Measurements from ENCODE around the gene TNFSF13. TPM values are rescaled to one million over a fixed set of nuclear protein-coding genes. Genes with fewer than 3 reads are reported as not detected.

The TNFSF13 gene
- total and polyA plus RNA-seq, 7 donors: 15.6 to 108 (median 21.0) TPM

DNA sequence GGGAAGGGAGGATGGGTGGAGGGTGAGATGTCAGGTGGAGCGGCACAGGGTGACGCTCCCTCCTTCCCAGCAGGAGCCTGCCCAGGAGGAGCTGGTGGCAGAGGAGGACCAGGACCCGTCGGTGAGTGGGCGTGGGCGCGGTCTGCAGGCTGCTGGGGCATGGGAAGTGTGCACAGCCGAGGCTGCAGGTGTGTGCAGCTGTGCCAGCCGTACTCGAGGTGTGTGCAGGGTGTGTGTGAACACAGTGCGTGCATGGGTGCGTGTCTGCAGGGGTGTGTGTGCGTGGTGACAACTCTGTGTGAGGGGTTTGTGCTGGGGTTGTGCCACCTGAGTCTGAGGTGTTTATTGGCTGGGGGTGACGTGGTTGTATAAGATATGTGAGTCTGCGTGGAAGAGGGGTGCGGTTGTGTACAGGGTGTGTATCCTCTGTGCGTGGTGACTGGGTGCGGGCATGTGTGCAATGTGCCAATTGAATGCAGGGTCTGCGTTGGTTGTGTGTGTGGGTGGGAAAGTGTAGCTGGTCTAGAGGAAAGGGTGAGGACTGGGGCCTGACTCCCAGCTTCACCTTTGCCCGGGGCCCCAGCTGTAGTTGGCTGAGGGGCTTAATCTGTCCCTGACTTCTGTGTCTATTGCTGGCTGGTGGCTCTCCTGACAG lies 9.0 kb upstream of the TNFSF13 start:
- peak; percentile 66 for DNase-seq

DNA sequence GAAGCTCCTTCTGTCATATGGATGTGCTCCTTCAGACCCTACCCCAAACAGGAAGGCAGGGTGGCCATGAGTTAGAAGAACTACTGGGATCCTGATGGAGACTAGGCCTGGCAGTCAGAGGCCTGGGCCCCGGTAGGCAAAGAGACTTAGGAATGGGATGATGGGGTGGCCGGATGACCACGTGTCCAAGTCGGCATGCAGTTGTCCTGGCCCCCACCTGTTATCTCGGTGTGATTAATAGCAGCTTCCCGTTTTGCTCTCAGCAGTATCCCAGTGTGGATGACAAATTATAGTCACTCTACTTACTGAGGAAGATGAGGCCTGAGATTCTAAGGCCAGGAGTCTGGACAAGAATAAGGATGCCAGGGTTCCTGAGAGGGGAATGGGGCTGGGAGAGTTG lies 8.2 kb upstream of the TNFSF13 start:
- peaks cover 0 to 21% (median 19%) of the 10 kb centered on the region in 4 donors for H3K4me1 ChIP-seq
- no peaks in the 10 kb centered on the region for H3K27me3 ChIP-seq
- TF ChIP-seq EP300 (IDR thresholded peaks at IDR 0.05): no peak
- TF ChIP-seq POLR2AphosphoS5 (IDR thresholded peaks at IDR 0.05): no peak
- TF ChIP-seq, protein P1, sequence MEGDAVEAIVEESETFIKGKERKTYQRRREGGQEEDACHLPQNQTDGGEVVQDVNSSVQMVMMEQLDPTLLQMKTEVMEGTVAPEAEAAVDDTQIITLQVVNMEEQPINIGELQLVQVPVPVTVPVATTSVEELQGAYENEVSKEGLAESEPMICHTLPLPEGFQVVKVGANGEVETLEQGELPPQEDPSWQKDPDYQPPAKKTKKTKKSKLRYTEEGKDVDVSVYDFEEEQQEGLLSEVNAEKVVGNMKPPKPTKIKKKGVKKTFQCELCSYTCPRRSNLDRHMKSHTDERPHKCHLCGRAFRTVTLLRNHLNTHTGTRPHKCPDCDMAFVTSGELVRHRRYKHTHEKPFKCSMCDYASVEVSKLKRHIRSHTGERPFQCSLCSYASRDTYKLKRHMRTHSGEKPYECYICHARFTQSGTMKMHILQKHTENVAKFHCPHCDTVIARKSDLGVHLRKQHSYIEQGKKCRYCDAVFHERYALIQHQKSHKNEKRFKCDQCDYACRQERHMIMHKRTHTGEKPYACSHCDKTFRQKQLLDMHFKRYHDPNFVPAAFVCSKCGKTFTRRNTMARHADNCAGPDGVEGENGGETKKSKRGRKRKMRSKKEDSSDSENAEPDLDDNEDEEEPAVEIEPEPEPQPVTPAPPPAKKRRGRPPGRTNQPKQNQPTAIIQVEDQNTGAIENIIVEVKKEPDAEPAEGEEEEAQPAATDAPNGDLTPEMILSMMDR (IDR thresholded peaks at IDR 0.05): no peak
- TF ChIP-seq POLR2A (IDR thresholded peaks at IDR 0.05): no peak
- peak overlapping the region; percentile 89 to 93 (median 91) for H3K27ac ChIP-seq
- no peak for DNase-seq
- intact Hi-C loops (cut with DNase I): no loop called here
- H3K4me3 ChIP-seq: no peak overlapping the region
- H3K9me3 ChIP-seq: no peaks in the 10 kb centered on the region
- WGBS, 2 donors: 74 to 77% methylated on average over 6 of the region's 6 CpGs
- H3K36me3 ChIP-seq: peaks cover 0 to 17% (median 11%) of the 10 kb centered on the region in 4 donors

More for the DNA sequence above, 9.0 kb upstream of the TNFSF13 start:
- WGBS, 2 donors: 10 to 25% methylated on average over 20 of the region's 20 CpGs
- no peak for TF ChIP-seq POLR2AphosphoS5 (IDR thresholded peaks at IDR 0.05)
- TF ChIP-seq, protein P1 (IDR thresholded peaks at IDR 0.05): peak in 1 of 4 experiments; percentile 4
- Histone ChIP-seq H3K9me3 (no peaks in the 10 kb centered on the region), H3K4me1 (peaks cover 0 to 21% (median 19%) of the 10 kb centered on the region in 4 donors), H3K27ac (peak overlapping the region; percentile 89 to 93 (median 91)), H3K4me3 (peak overlapping the region; percentile 53 to 79 (median 76)), H3K27me3 (no peaks in the 10 kb centered on the region), H3K36me3 (peaks cover 0 to 17% (median 11%) of the 10 kb centered on the region in 4 donors)
- intact Hi-C loops (cut with DNase I): no loop called here

DNA sequence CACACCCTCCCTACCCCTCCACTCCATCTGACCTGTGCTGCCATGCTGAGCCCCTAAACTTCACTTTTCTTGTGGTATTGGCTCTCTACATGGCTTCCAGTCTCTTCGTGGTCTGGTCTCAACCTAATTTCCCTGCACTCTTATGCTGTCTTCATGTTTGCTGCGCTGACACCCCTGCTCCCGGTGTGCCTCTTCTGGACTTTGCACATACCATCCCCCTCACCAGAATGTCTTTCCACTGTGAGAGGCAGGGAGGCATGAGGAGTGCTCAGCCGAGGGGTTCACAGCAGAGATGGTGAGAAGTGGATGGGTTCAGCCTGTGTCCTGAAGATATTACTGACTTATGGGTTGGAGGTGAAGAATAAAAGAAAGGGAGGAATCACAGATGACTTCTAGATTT lies 7.2 kb upstream of the TNFSF13 start:
- no peak for DNase-seq
- Histone ChIP-seq H3K4me3 (no peak overlapping the region), H3K9me3 (no peaks in the 10 kb centered on the region), H3K27me3 (no peaks in the 10 kb centered on the region), H3K4me1 (peaks cover 0 to 21% (median 19%) of the 10 kb centered on the region in 4 donors), H3K27ac (no peak overlapping the region), H3K36me3 (peaks cover 0 to 17% (median 11%) of the 10 kb centered on the region in 4 donors)
- TF ChIP-seq EP300 (IDR thresholded peaks at IDR 0.05): no peak
- TF ChIP-seq, protein P1 (IDR thresholded peaks at IDR 0.05): no peak
- no peak for TF ChIP-seq POLR2AphosphoS5 (IDR thresholded peaks at IDR 0.05)
- no peak for TF ChIP-seq POLR2A (IDR thresholded peaks at IDR 0.05)
- intact Hi-C loops (cut with DNase I): no loop called here
- 82 to 89% methylated on average over 4 of the region's 4 CpGs for WGBS, 2 donors

DNA sequence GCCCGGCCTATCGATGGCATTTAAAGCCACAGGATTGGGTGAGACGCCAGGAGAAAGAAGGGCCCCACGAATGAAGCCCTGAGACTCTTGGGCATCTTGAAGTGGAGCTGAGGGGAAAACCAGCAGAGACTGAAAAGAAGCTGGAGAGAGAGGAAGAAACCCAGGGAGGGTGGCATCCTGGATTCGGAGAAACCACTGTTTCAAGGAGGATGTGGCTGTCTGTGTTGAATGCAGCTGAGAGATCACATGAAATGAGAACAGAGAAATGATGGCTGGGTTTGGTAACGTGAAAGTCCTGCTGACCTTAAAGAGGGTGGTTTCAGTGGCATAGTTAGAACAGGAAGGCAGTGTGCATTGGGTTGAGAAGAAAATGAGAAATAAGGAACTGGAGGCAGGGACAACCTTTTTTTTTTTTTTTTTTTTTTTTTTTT lies 5.9 kb upstream of the TNFSF13 start:
- DNase-seq: no peak
- Histone ChIP-seq H3K4me1 (peaks cover 0 to 30% (median 26%) of the 10 kb centered on the region in 4 donors), H3K9me3 (no peaks in the 10 kb centered on the region), H3K4me3 (no peak overlapping the region), H3K27ac (peak overlapping the region in 3 of 4 donors; percentile 4 to 37 (median 31)), H3K27me3 (no peaks in the 10 kb centered on the region), H3K36me3 (peaks cover 0 to 17% (median 11%) of the 10 kb centered on the region in 4 donors)
- TF ChIP-seq EP300 (IDR thresholded peaks at IDR 0.05) (no peak), POLR2A (IDR thresholded peaks at IDR 0.05) (no peak), POLR2AphosphoS5 (IDR thresholded peaks at IDR 0.05) (peak in 1 of 4 donors; percentile 22)
- TF ChIP-seq, protein P1 (IDR thresholded peaks at IDR 0.05): no peak
- WGBS, 2 donors: 51 to 82% methylated on average over 6 of the region's 6 CpGs
- intact Hi-C loops (cut with DNase I): no loop called here

All from sigmoid colon (tissue), 7 donors.